HepG2 (cell line): ENCODE measurements around the gene INHBB. TPM values are rescaled to one million over a fixed set of nuclear protein-coding genes. Genes with fewer than 3 reads are reported as not detected.

Experiments
- CHD2 ChIP-seq: IDR thresholded peaks from 2 replicates; pipeline ENCODE4 v1.6.1; 2011; ENCODE audit warnings: low read depth, low read length, improper control_type of control experiment
- HHEX ChIP-seq: IDR thresholded peaks from 2 replicates; pipeline ENCODE4 v1.6.1; 2016; ENCODE audit warnings: control low read depth
- NAIF1 ChIP-seq: sonication (generic); formaldehyde crosslinking; IDR thresholded peaks from 2 replicates; pipeline ENCODE4 v1.5.0; 2020; ENCODE audit warnings: mild to moderate bottlenecking, missing genetic modification reagents, borderline replicate concordance
- NR1H2 ChIP-seq: sonication (generic); formaldehyde crosslinking; IDR thresholded peaks from 2 replicates; pipeline ENCODE4 v1.8.1; 2022; ENCODE audit warnings: low read depth, missing genetic modification reagents, borderline replicate concordance
- RBFOX2 ChIP-seq: fragments of 200-400 bp; formaldehyde crosslinking; IDR thresholded peaks from 2 replicates; pipeline ENCODE4 v1.6.1; 2017; ENCODE audit warnings: low read depth, mild to moderate bottlenecking, low read length
- ZNF790 ChIP-seq: sonication (generic); formaldehyde crosslinking; IDR thresholded peaks from 2 replicates; pipeline ENCODE4 v1.8.0; 2022; ENCODE audit warnings: missing genetic modification reagents, mild to moderate bottlenecking, borderline replicate concordance
- polyA plus RNA-seq, 8 experiments: library from polyadenylated mRNA; depleted of rRNA in 3 of 8; stranded (reverse) in 7 of 8; unstranded in 1 of 8; fragments of >200 nt; fragmentation: Illumina TruSeq in 4 of 8; extraction: Trizol in 4 of 8; gene quantifications; 2 replicates each; pipeline versions ENCODE4 v1.2.1 to v1.2.3, GENCODE V29; 2011 to 2016; ENCODE audit warnings: low read depth in 4 of 8, missing spikeins in 1 of 8, mixed read lengths in 1 of 8; ENCODE audit not compliant: insufficient read depth in 1 of 8
- total RNA-seq, 5 experiments: library from RNA; depleted of rRNA; stranded (reverse); fragments of >200 nt; fragmentation: Illumina TruSeq; extraction: Trizol; gene quantifications; 2 replicates each; pipeline ENCODE4 v1.2.3, GENCODE V29; 2016; ENCODE audit warnings: low read depth in 1 of 5
- TF ChIP-seq, protein P1 (sequence below), 2 experiments: fragments of 450-650 bp in 1 of 2; sonication (generic) in 1 of 2; formaldehyde crosslinking in 1 of 2; IDR thresholded peaks; 2 replicates each; pipeline versions ENCODE4 v1.6.1 to v1.8.0; 2016 to 2022; ENCODE audit warnings: antibody characterized with exemption in 1 of 2, mild to moderate bottlenecking in 1 of 2, missing genetic modification reagents in 1 of 2
- TF ChIP-seq, protein P2 (sequence below): sonication (generic); formaldehyde crosslinking; IDR thresholded peaks from 2 replicates; pipeline ENCODE4 v1.4.0; 2020; ENCODE audit warnings: missing genetic modification reagents
- TF ChIP-seq, protein P3 (sequence below): sonication (generic); formaldehyde crosslinking; IDR thresholded peaks from 2 replicates; pipeline ENCODE4 v1.4.0; 2020; ENCODE audit warnings: mild to moderate bottlenecking, missing genetic modification reagents

INHBB gene
- total and polyA plus RNA-seq, 2 of the 13 experiments (the other 11 are each of a cell fraction or from before 2014, with no cell fraction given): 0.20 to 1.7 TPM

DNA sequence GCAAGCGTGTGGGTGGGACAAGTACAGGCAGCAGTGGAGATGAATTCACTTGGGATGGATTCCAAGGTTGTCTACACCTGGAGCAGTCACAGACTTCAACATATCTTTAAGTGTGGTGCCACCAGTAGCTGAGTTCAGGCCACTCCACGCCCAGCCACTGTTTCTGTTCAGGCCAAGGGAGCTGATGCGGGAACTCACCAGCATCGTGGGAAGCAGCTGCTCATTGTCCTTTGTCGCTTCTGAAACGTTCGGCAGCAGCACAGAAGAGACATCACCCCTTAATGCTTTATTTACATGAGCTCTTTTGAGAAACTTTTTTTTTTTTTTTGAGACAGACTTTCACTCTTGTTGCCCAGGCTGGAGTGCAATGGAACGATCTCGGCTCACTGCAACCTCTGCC lies 19.9 kb upstream of the INHBB start (continued):
- TF ChIP-seq, protein P1, sequence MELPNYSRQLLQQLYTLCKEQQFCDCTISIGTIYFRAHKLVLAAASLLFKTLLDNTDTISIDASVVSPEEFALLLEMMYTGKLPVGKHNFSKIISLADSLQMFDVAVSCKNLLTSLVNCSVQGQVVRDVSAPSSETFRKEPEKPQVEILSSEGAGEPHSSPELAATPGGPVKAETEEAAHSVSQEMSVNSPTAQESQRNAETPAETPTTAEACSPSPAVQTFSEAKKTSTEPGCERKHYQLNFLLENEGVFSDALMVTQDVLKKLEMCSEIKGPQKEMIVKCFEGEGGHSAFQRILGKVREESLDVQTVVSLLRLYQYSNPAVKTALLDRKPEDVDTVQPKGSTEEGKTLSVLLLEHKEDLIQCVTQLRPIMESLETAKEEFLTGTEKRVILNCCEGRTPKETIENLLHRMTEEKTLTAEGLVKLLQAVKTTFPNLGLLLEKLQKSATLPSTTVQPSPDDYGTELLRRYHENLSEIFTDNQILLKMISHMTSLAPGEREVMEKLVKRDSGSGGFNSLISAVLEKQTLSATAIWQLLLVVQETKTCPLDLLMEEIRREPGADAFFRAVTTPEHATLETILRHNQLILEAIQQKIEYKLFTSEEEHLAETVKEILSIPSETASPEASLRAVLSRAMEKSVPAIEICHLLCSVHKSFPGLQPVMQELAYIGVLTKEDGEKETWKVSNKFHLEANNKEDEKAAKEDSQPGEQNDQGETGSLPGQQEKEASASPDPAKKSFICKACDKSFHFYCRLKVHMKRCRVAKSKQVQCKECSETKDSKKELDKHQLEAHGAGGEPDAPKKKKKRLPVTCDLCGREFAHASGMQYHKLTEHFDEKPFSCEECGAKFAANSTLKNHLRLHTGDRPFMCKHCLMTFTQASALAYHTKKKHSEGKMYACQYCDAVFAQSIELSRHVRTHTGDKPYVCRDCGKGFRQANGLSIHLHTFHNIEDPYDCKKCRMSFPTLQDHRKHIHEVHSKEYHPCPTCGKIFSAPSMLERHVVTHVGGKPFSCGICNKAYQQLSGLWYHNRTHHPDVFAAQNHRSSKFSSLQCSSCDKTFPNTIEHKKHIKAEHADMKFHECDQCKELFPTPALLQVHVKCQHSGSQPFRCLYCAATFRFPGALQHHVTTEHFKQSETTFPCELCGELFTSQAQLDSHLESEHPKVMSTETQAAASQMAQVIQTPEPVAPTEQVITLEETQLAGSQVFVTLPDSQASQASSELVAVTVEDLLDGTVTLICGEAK (IDR thresholded peaks at IDR 0.05): no peak
- TF ChIP-seq, protein P1 (CRISPR knock-in tag; IDR thresholded peaks at IDR 0.05): no peak
- TF ChIP-seq HHEX (CRISPR knock-in tag) (no peak), NAIF1 (no peak), ZNF790 (CRISPR knock-in tag) (no peak), RBFOX2 (no peak), CHD2 (no peak), NR1H2 (CRISPR knock-in tag) (no peak)
- TF ChIP-seq, protein P2, sequence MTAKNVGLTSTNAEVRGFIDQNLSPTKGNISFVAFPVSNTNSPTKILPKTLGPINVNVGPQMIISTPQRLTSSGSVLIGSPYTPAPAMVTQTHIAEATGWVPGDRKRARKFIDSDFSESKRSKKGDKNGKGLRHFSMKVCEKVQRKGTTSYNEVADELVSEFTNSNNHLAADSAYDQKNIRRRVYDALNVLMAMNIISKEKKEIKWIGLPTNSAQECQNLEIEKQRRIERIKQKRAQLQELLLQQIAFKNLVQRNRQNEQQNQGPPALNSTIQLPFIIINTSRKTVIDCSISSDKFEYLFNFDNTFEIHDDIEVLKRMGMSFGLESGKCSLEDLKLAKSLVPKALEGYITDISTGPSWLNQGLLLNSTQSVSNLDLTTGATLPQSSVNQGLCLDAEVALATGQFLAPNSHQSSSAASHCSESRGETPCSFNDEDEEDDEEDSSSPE (CRISPR knock-in tag): no peak
- TF ChIP-seq, protein P3, sequence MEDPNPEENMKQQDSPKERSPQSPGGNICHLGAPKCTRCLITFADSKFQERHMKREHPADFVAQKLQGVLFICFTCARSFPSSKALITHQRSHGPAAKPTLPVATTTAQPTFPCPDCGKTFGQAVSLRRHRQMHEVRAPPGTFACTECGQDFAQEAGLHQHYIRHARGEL (CRISPR knock-in tag): no peak
